Left forelimb (tissue), 1 donor: ENCODE data around the gene CDH11.

ENCODE experiments used
- DNase-seq: peaks from one replicate; pipeline ENCODE4 v3.0.0-alpha.2; 2018; ENCODE audit warnings: low spot score

CDH11 gene

GRCh38 chr16:64977206-64977920 is 144.5 kb downstream of the CDH11 start:
- no peak for DNase-seq

DNA sequence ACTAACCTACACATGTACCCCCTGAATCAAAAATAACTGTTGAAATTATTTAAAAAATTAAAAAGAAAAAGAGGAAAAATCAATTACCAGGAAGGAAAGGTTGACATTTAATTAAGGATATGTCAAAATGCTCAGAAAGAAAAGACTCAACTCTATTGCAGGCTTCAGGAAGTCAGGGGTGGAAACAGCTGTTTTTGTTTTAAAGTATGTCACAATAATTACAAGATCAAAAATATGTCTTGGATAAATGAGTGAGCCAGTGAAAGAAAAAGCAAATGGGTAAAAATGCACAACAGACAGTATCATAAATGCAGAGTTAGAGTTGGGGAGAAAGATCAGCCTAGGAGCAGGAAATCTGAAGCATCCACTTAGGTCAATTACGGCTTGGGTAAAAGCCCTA is 146.0 kb downstream of the CDH11 start:
- DNase-seq = no peak

DNA sequence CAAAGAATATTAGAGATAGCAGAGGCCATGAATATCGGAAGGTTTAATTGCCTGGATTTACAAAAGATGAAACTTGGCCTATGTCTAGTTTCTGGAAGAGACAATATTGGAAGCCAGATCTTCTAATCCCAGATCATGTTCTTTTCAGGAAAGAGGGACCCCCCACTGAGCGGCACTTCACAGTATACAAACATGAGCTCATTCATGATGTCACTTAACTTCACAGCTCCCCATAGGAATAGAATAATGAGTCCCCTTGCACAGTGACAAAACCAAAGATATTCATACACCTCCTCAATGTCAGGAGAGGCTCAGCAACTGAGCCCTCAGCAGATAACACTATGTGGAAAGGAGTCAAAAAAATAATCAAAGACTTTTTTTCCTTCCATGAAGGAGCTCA is 147.5 kb downstream of the CDH11 start:
- DNase-seq = no peak

- DNase-seq = no peak
Measured at GRCh38 chr16:64973171-64973570, 148.7 kb downstream of the CDH11 start.

DNA sequence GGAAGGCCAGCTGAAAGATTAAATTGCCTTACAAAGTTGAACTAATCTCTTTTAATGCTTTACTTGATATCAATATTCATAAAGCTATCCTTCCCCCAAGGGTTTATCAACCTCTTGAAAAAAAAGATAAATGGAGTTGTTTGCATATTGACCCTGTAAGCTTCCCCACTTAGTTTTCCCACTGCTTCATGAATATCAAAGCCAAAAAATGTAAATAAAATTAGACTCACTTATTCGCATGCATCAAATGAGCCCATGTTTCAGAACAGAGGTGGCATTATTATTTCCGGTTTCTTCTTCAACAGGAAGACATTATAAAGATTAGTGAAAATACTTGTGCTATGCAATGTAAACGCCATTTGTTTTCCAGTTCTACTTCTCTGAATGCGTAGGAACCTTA is 150.7 kb downstream of the CDH11 start:
- DNase-seq = no peak

GRCh38 chr16:64969221-64969620 is 152.6 kb downstream of the CDH11 start:
- DNase-seq = no peak

DNA sequence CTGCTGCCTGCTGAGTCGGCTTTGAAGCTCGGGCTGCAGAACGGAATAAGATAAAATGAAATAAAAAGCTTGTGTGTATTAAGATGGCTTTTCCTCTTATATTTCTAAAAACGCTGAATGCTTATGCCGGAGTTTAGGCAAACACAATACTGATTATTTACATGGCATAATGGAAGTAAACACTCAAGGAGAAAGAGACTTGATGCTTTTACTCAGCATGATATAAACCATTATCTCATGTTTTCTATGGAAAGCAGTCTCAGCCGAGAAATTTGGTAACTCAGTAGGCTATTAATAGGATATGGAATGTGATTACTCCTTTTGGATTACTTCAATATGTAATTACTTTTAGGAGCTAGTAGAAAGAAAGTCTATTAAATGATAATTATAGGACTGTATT is 153.3 kb downstream of the CDH11 start:
- no peak for DNase-seq

DNA sequence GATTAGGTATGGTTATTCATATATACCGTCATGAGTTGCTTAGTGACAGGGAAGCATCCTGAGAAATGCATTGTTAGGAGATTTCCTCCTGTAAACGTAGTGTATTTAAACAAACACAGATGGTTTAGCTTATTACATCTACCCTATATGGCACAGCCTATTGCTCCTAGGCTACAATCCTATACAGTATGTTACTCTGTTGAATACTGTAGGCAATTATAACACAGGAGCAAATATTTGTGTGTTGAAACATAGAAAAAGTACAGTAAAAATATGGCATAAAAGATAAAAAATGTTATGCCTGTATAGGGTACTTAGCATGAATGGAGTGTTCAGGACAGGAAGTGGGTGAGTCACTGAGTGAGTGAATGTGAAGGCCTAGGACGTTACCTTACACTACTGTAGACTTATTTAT is 157.7 kb downstream of the CDH11 start:
- no peak for DNase-seq

DNA sequence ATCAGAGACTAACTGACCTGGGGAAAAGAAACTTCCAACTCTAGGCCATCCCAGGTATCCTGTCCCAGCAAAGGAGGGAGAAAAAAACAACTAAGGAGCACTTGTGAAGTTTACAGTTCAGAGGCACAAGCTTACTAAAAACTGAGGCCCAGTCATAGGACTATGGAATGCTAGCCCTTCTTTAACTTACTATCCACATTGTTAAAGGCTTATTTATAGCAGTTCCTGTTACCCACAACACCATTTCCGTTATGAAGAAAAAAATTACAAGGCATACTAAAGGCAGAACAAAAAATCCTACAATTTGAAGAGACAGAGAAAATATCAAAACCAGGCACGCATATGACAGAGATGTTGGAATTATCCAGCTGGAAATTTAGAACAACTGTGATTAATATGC is 159.1 kb downstream of the CDH11 start:
- DNase-seq = no peak

- no peak for DNase-seq
Measured at GRCh38 chr16:64957246-64957645, 164.6 kb downstream of the CDH11 start.

- DNase-seq = no peak
Measured at GRCh38 chr16:64952177-64952576, 169.7 kb downstream of the CDH11 start.

GRCh38 chr16:64951193-64951592 is 170.7 kb downstream of the CDH11 start:
- no peak for DNase-seq

DNA sequence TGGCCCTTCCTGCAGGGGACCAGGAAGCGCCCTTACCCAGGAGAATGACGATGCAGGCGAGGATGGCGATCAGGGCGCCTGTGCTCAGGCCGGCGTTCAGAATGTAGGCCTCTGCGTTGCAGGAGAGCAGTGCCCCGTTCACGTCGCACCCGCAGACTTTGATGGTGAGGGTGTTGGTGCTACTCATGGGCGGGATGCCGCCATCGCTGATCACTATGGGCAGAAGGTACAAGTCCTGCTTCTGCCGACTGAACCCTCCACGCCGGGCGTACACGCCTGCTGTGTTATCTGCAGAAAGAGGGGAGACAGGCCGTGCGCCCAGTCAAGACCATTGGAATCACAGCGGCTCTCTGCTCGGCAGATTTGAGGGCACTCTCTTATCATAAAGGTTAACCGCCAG is 171.1 kb downstream of the CDH11 start:
- no peak for DNase-seq

- no peak for DNase-seq
Measured at GRCh38 chr16:64950262-64950661, 171.6 kb downstream of the CDH11 start.

DNA sequence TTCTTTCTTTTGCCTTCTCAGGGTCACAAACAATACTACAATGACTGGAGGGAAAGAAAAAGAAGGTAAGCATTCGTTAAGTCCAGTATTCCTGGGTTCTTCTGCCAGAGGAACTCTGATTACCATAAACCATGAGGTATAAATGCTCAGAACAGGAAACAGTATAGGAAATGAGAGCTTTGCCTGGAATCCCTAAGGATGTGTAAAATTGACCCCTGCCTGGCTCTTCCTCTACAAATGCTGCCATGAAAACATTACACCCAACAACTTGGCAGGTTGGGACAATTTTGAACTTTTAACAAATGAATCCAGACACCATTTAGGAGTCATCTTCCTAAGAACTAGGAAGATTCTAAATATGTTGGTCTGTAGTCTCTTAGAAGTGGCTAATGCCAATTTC is 173.8 kb downstream of the CDH11 start:
- no peak for DNase-seq

GRCh38 chr16:64947651-64948050 is 174.2 kb downstream of the CDH11 start:
- DNase-seq = no peak

- no peak for DNase-seq
Measured at GRCh38 chr16:64933885-64934284, 188.0 kb downstream of the CDH11 start.

- DNase-seq = no peak
Measured at GRCh38 chr16:64926476-64926875, 195.4 kb downstream of the CDH11 start.

- no peak for DNase-seq
Measured at GRCh38 chr16:64925166-64925565, 196.7 kb downstream of the CDH11 start.

GRCh38 chr16:64924086-64924485 is 197.8 kb downstream of the CDH11 start:
- DNase-seq = no peak

GRCh38 chr16:64919929-64920607 is 201.8 kb downstream of the CDH11 start:
- no peak for DNase-seq

- no peak for DNase-seq
Measured at GRCh38 chr16:64919141-64919540, 202.7 kb downstream of the CDH11 start.

GRCh38 chr16:64916051-64916450 is 205.8 kb downstream of the CDH11 start:
- DNase-seq = no peak

GRCh38 chr16:64910356-64910755 is 211.5 kb downstream of the CDH11 start:
- DNase-seq = no peak
